Osteocyte (in vitro differentiated cells): ENCODE measurements around the gene LCT. TPM values are rescaled to one million over a fixed set of nuclear protein-coding genes. Genes with fewer than 3 reads are reported as not detected.
A peak's percentile ranks its signal among the peaks of the same experiment; 100 is the strongest.

Experiments
- DNase-seq: peaks from one replicate; pipeline ENCODE4 v3.0.0; 2021; ENCODE audit warnings: mixed read lengths; ENCODE audit not compliant: unreplicated experiment; ENCODE audit errors: extremely low spot score
- H3K27ac Mint-ChIP-seq: one replicate; pipeline ENCODE4 v1.8.0; 2021; ENCODE audit warnings: mild to moderate bottlenecking, mixed read lengths; ENCODE audit not compliant: unreplicated experiment
- H3K27me3 Mint-ChIP-seq: one replicate; pipeline ENCODE4 v1.8.0; 2021; ENCODE audit warnings: mixed read lengths; ENCODE audit not compliant: unreplicated experiment
- H3K36me3 Mint-ChIP-seq: one replicate; pipeline ENCODE4 v1.8.0; 2021; ENCODE audit warnings: mixed read lengths; ENCODE audit not compliant: unreplicated experiment
- H3K4me1 Mint-ChIP-seq: one replicate; pipeline ENCODE4 v1.8.0; 2021; ENCODE audit warnings: mixed read lengths; ENCODE audit not compliant: unreplicated experiment
- H3K4me3 Mint-ChIP-seq: one replicate; pipeline ENCODE4 v1.8.0; 2021; ENCODE audit warnings: mild to moderate bottlenecking, moderate library complexity, mixed read lengths; ENCODE audit not compliant: unreplicated experiment
- H3K9me3 Mint-ChIP-seq: one replicate; pipeline ENCODE4 v1.8.0; 2021; ENCODE audit warnings: mixed read lengths; ENCODE audit not compliant: unreplicated experiment
- total RNA-seq: library from RNA; stranded (reverse); gene quantifications from 2 replicates; pipeline ENCODE4 v1.2.1, GENCODE V29; 2021
- TF ChIP-seq, protein P1 (sequence below): fragments of 200-600 bp; sonication (generic); IDR thresholded peaks from 2 replicates; pipeline ENCODE4 v1.5.0; 2021; ENCODE audit warnings: antibody characterized with exemption, mild to moderate bottlenecking, moderate library complexity

Gene LCT
- total RNA-seq, 1 donor from 2014 or later: not detected

DNA sequence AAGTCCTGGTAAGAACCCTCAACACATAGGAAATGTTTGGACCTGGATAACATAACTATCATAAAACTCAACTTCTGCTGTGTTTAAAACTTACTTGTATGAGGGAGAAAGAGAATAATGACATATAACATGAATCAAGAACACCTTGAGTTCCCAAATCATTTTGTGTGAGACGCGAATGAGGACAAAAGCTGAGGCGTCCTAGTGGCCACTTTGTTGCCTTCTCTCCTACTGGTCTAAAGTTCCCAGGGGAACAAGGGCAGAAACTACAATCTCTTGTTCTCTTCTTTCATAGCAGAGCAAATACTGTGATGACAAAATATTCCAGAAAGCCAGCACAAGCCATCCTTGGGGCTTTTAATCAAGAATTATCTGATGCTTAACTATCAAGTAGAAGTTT, 8.3 kb upstream of the LCT start:
- H3K36me3 Mint-ChIP-seq: peaks cover 35% of the 10 kb centered on the region
- H3K9me3 Mint-ChIP-seq: no peaks in the 10 kb centered on the region
- H3K27me3 Mint-ChIP-seq: no peaks in the 10 kb centered on the region
- peaks cover 15% of the 10 kb centered on the region for H3K4me1 Mint-ChIP-seq
- H3K27ac Mint-ChIP-seq: no peak overlapping the region
- DNase-seq: no peak
- H3K4me3 Mint-ChIP-seq: no peak overlapping the region
- TF ChIP-seq, protein P1, sequence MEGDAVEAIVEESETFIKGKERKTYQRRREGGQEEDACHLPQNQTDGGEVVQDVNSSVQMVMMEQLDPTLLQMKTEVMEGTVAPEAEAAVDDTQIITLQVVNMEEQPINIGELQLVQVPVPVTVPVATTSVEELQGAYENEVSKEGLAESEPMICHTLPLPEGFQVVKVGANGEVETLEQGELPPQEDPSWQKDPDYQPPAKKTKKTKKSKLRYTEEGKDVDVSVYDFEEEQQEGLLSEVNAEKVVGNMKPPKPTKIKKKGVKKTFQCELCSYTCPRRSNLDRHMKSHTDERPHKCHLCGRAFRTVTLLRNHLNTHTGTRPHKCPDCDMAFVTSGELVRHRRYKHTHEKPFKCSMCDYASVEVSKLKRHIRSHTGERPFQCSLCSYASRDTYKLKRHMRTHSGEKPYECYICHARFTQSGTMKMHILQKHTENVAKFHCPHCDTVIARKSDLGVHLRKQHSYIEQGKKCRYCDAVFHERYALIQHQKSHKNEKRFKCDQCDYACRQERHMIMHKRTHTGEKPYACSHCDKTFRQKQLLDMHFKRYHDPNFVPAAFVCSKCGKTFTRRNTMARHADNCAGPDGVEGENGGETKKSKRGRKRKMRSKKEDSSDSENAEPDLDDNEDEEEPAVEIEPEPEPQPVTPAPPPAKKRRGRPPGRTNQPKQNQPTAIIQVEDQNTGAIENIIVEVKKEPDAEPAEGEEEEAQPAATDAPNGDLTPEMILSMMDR: no peak

DNA sequence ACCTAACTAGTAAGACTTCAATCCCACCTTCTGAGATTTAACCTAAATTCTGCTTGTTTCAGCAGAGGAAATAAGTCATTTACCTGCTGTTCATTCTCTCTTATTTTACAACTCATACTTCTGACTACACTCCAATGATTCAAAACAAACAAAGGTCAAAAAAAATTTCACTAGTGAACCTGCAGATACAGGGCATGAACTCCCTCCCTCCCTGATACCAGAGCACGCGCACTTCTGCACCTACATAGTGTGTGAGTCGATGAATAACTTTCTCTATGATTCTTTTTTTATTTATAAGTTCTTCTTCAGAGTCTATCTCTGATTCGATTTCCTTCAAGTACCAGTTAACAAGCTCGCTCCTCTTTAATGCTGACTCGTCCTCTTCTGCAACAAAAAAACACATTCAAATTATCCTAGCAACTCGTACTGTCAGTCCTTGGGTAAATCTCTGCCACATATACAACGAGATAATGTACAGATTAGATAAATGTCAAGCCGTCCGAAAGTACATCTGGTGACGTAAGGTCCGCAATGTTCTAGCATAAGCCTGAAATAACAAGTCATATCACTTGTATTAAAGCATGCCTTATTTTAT, 7.4 kb upstream of the LCT start:
- Mint-ChIP-seq H3K27ac (no peak overlapping the region), H3K27me3 (no peaks in the 10 kb centered on the region), H3K4me1 (peaks cover 23% of the 10 kb centered on the region), H3K36me3 (peaks cover 33% of the 10 kb centered on the region), H3K4me3 (no peak overlapping the region), H3K9me3 (no peaks in the 10 kb centered on the region)
- DNase-seq: peak; percentile 7
- TF ChIP-seq, protein P1: no peak

DNA sequence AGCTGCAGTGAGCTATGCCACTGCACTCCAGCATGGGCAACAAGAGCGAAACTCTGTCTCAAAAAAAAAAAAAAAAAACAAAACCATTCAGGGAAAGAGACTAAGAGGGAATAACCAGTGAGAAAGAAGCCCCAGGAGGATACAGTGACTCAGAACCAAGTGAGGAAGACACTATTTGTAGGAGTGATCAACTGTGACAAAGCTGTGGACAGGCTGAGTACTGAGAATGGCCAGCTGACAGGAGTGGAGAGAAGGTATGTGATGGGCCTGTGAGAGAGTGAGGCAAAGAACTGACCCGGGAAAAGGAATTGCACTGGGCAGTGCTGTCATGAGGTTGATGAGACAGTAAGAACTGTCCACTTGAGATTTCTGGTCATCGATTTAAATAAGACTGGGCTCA, 6.7 kb upstream of the LCT start:
- no peak for DNase-seq
- TF ChIP-seq, protein P1: no peak
- H3K9me3 Mint-ChIP-seq: no peaks in the 10 kb centered on the region
- no peak overlapping the region for H3K4me3 Mint-ChIP-seq
- no peaks in the 10 kb centered on the region for H3K27me3 Mint-ChIP-seq
- no peak overlapping the region for H3K27ac Mint-ChIP-seq
- H3K36me3 Mint-ChIP-seq: peaks cover 30% of the 10 kb centered on the region
- peaks cover 31% of the 10 kb centered on the region for H3K4me1 Mint-ChIP-seq

DNA sequence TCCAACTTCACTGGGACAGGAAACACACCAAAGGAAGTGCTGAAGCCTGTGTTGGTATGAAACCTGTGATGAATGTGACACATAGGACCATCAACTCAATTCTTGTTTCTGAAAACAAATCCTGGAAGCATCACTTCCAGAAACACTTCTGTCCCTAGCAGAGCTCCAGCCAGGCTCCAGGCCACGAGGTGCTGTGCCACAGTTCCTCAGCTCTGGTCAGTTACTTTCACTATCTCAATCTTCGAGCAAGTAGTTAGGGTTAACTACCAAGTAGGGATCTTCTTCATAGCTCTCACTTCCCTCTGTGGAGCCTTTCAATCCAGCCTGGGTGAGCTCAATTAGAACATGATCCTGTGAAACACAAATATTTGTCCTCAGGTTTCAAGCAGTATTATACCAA, 3.6 kb upstream of the LCT start:
- H3K4me3 Mint-ChIP-seq: peak overlapping the region; percentile 2

DNA sequence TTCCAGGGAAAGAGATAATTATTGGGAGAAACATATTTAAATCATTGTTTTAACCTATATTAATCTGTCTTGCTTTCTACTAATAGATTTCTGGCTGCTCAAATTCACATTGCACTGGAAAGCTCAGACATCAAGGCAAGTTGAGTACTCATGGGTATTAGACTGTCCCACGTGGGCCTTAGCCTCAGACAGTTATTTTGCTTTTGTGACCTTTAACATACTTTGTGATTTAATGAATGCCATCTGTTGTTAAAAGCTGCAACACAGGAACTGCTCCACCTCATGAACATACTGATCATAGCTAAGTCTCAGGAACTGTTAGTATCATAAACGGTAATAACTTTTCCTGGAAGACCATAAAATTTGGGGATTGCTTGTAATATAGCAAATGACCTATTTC, 2.7 kb upstream of the LCT start:
- no peaks in the 10 kb centered on the region for H3K9me3 Mint-ChIP-seq
- DNase-seq: peak; percentile 74
- peaks cover 36% of the 10 kb centered on the region for H3K4me1 Mint-ChIP-seq
- H3K36me3 Mint-ChIP-seq: peaks cover 20% of the 10 kb centered on the region
- no peaks in the 10 kb centered on the region for H3K27me3 Mint-ChIP-seq
- TF ChIP-seq, protein P1: no peak
- H3K27ac Mint-ChIP-seq: peak overlapping the region; percentile 80
- H3K4me3 Mint-ChIP-seq: no peak overlapping the region

More for the DNA sequence above, 3.6 kb upstream of the LCT start:
- Mint-ChIP-seq H3K9me3 (no peaks in the 10 kb centered on the region), H3K27me3 (no peaks in the 10 kb centered on the region), H3K36me3 (peaks cover 20% of the 10 kb centered on the region), H3K27ac (peak overlapping the region; percentile 61), H3K4me1 (peaks cover 35% of the 10 kb centered on the region)
- peak; percentile 44 for DNase-seq
- TF ChIP-seq, protein P1: no peak
